AG20443 (cell line): ENCODE data around the gene CARD16.

Experiments used
- DNase-seq: peaks from one replicate; pipeline ENCODE4 v3.0.0; 2012; ENCODE audit warnings: low spot score, mixed read lengths

The CARD16 gene

GRCh38 chr11:104992781-104993180 lies 52.4 kb downstream of the CARD16 start:
- DNase-seq = no peak

DNA sequence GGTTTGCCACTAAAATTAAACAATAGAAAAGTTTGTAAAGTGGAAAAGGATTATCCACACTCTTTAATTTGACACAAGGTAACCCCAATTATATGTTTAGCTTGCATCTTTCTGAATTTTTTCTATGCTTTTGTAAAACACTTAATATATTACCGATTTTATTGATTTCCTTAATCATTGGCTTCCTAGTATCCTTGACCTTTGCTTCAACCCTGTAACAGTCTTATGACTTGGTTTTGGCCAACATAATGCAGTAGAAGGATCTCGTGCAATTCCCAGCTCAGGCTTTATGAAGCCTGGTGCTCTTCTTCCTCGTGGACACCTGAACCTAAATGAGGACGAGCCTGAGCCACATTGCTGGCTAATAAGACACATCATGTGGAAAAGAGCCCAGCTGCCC lies 53.1 kb downstream of the CARD16 start:
- no peak for DNase-seq
